Inflammatory macrophage (primary cell): ENCODE measurements around the gene TRIM73.
A peak's percentile ranks its signal among the peaks of the same experiment; 100 is the strongest.
"Not testable (repeated sequence)": the region's sequence is repeated elsewhere in the genome, so short reads cannot be mapped to it uniquely, and the experiment has no call there.

Source experiments
- DNase-seq, 2 donors: peaks; one replicate each; pipeline ENCODE4 v3.0.0-alpha.2; 2020 to 2022
- total RNA-seq, 18 experiments: gene quantifications; one replicate each; lab custom pipeline; 2026; ENCODE audit warnings: mixed read lengths in 6 of 18, inconsistent platforms in 2 of 18; lab: John Stamatoyannopoulos, UW

TRIM73 gene
- total RNA-seq, result 0 to 0.08 (median 0) reads per million in 18 experiments

GRCh38 chr7:75395329-75395728, at the start of gene TRIM73:
Gene TRIM73, plus strand, starts transcription at chr7:75395629. Its CDS starts 3,305 bp downstream, at chr7:75398934.
- DNase-seq, result not testable (repeated sequence)

DNA sequence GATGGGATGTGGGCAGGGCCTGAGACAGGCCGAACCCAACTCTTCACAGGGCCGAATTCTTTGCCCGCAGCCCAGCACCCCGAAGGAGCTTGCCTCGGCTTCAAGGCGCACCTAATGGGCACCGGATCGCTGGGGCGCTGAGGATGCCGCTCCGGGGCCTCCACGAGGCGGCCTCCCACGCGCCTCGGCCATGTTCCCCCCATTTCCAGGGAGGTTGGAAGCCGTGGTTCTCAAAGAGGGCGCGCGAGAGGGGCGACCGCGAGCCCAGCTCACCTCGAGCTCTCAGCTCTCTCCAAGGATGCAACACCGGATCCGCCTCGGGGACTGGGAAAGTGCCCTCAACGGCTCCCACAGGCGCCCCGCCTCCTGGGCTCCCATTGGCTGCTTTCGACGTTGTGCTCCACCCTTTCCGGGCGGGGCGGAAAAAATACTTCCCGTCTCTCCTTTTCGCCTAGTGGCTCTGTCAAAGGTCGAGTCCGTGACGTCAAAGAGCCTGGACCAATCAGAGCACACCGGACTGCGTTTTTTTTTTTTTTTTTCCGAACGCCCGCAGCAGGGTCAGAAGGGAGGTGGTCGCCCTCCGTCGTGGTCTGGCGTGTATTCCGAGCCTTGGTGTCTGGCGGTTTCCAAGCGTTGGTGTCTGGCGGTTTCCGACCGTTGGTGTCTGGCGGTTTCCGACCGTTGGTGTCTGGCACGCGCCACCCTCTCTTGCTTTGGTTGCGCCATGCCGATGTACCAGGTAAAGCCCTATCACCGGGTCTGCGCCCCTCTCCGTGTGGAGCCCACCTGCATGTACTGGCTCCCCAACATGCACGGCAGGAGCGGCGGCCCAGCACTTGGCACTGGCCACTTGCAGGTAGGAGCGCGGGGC, 36.5 kb upstream of the TRIM73 start:
- peak; percentile 1 to 4 for DNase-seq

GRCh38 chr7:75359542-75359848, 35.9 kb upstream of the TRIM73 start:
- not testable (repeated sequence) for DNase-seq

DNA sequence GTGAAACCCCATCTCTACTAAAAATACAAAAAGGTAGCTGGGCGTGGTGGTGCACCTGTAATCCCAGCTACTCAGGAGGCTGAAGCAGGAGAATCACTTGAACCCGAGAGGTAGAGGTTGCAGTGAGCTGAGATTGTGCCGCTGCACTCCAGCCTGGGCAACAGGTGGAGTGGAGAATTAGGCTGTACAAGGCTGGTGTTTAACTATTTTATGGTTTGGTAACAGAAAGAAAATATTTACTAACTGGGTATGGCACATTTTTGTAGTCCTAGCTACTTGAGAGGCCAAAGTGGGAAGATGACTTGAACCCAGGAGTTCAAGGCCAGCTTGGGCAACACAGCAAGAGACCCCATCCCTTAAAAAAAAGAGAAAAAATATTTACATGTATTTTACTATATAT, 31.4 kb upstream of the TRIM73 start:
- not testable (repeated sequence) for DNase-seq

GRCh38 chr7:75366643-75367042, 28.8 kb upstream of the TRIM73 start:
- DNase-seq, result not testable (repeated sequence)

- not testable (repeated sequence) for DNase-seq
Observed at GRCh38 chr7:75367313-75367712, 28.1 kb upstream of the TRIM73 start.

- DNase-seq, result not testable (repeated sequence)
Observed at GRCh38 chr7:75374144-75374518, 21.3 kb upstream of the TRIM73 start.

- DNase-seq, result not testable (repeated sequence)
Observed at GRCh38 chr7:75374519-75375317, 20.7 kb upstream of the TRIM73 start.

GRCh38 chr7:75393194-75393593, 2.2 kb upstream of the TRIM73 start:
- DNase-seq, result not testable (repeated sequence)

GRCh38 chr7:75397865-75398264, 2.4 kb downstream of the TRIM73 start:
- DNase-seq, result not testable (repeated sequence)

- DNase-seq, result not testable (repeated sequence)
Observed at GRCh38 chr7:75398771-75399700, 3.6 kb downstream of the TRIM73 start.

GRCh38 chr7:75400575-75400974, 5.1 kb downstream of the TRIM73 start:
- not testable (repeated sequence) for DNase-seq

DNA sequence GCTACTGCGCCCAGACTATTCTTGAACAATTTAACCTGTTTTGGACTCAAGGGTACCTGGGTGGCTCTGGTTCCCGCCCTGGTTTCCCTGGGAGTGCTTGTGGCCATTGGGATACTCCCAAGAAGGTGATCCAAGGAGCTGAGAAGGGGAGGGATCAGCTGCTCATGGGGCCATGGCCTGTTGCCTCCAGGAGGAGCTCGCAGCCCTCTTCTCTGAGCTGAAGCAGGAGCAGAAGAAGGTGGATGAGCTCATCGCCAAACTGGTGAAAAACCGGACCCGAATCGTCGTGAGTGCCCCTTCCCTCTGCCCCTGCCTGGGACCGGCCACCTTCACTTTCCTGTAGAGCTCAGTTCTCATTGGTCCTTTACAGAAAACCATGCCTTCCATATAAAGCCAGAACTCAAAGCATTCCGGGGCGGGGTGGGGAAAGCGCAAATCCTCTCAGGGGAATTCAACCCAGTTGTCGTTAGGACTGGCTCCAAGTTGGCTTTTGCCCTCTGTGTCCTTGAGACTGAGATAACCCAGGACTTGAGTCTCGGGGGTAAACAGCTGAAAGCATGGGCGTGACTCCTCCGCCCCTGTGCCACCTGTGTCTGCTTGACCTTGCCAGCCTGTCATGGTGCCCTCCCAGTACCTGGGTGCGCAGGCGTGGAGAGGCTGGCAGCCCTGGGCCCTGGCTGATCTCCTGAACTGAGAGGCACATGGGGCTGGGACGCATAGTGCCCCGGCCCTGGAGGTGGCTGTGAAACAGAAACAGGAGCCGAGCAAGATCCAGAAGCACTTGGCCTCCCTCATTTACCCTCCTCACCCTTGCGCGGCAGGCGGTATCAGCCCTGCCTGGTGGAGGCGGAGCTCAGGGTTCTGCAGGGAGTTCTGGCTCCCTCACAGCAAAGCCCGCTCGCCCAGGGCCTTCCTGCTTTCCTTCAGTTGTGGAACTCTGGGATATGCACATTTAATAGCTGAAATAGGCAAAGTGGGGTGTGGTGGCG, 8.3 kb downstream of the TRIM73 start:
- DNase-seq, result not testable (repeated sequence)

GRCh38 chr7:75404663-75405062, 9.2 kb downstream of the TRIM73 start:
- not testable (repeated sequence) for DNase-seq

DNA sequence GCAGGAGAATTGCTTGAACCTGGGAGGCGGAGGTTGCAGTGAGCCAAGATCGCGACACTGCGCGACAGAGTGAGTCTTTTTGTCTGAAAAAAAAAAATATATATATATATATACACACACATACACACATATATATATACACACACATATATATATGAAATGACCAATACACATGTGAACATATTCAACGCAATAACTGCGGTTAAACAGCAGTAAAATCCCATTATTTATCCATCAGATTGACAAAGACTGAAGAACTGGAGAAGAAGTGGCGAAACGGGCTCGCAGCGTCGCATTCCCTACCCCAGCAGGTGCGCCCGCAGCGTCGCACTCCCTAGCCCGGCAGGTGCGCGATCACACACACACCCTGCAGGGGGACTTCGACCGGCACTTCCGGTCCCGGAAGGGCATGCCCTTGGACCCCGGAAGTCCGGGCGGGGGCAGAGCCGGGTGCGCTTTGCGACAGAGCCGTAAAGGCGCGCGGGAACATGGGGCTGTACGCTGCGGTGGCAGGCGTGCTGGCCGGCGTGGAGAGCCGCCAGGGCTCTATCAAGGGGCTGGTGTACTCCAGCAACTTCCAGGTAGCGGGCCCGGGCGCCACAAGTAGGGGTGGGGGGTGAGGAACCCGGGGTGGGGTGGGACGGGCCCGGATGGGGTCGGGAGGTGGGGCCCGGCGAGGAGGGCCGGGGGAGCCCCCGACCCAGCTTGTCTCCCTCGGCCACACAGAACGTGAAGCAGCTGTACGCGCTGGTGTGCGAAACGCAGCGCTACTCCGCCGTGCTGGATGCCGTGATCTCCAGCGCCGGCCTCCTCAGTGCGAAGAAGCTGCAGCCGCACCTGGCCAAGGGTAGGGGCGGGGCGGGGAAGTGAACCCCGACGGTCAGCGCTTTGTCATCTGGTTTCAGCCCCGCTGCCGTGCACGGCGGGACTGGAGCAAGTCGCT, 14.7 kb downstream of the TRIM73 start:
- not testable (repeated sequence) for DNase-seq

GRCh38 chr7:75410823-75411173, 15.4 kb downstream of the TRIM73 start:
- DNase-seq, result not testable (repeated sequence)

DNA sequence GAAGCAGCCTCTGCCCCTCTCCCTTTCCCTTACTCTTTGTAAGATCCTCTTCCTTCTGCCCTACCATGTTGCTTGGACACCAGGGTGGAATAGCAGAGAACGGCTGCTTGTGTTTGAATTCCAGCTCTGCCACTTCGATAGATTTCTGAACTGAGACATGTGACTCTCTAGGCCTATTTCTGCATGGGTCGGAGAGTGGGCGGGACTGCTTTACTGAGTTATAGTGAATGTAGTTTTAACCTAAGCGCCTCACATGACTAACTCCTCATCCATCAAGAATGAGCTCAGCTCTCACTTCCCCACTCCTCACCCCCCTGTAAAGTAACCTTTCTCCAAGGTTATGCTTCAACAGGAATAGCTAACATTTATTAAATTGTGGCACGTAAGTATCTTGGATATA, 18.8 kb downstream of the TRIM73 start:
- DNase-seq, result not testable (repeated sequence)

GRCh38 chr7:75414708-75415427, 19.4 kb downstream of the TRIM73 start:
- peak in 1 of 2 donors; percentile 25 for DNase-seq

- DNase-seq, result not testable (repeated sequence)
Observed at GRCh38 chr7:75415428-75415817, 20.0 kb downstream of the TRIM73 start.
